Fibroblast of upper back skin (primary cell): ENCODE measurements around the gene IFNK.

ENCODE experiments used
- DNase-seq: peaks from one replicate; pipeline ENCODE4 v3.0.0-alpha.2; 2013

Gene IFNK

DNA sequence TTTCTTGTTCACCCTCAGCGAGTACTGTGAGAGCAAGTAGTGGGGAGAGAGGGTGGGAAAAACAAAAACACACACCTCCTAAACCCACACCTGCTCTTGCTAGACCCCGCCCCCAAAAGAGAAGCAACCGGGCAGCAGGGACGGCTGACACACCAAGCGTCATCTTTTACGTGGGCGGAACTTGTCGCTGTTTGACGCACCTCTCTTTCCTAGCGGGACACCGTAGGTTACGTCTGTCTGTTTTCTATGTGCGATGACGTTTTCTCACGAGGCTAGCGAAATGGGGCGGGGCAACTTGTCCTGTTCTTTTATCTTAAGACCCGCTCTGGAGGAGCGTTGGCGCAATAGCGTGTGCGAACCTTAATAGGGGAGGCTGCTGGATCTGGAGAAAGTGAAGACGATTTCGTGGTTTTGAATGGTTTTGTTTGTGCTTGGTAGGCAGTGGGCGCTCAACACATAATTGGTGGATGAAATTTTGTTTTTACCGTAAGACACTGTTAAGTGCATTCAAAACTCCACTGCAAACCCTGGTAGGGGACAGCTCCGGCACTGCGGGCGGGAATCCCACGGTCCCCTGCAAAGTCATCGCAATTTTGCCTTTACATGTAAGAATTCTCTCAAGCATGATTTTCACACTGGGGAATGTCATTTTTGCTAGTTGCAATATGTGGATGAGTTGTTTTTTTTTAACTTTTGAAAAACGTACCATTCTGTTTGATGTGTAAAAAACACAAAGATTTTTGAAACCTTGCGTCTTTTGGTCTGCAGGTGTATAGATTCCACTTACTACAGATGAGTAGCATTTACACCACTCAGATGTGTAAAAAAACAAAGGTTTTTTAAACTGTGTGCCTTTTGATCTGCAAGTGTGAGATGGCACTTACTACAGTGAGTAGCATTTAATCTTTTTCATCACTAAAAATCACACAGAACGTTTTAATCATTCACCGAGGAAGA is 49.8 kb downstream of the IFNK start:
- peak; percentile 98 for DNase-seq
